BLaER1 treated with 17β-estradiol and CSF1 and Interleukin-3, amounts not matched to agents 10 nM and 100 nM (cell line): ENCODE data around the gene ULBP2.
A peak's percentile ranks its signal among the peaks of the same experiment; 100 is the strongest.

Experiments used
- H3K27ac ChIP-seq, 11 experiments: shearing (Covaris generic); formaldehyde crosslinking; 2 replicates each; pipeline ENCODE4 v1.8.1; 2022
- H3K27me3 ChIP-seq, 11 experiments: shearing (Covaris generic); formaldehyde crosslinking; 2 replicates each; pipeline ENCODE4 v1.8.1; 2022
- H3K36me3 ChIP-seq, 11 experiments: shearing (Covaris generic); formaldehyde crosslinking; 2 replicates each; pipeline ENCODE4 v1.8.1; 2022
- H3K4me1 ChIP-seq, 10 experiments: shearing (Covaris generic); formaldehyde crosslinking; 2 replicates each; pipeline ENCODE4 v1.8.1; 2022
- H3K4me2 ChIP-seq, 11 experiments: shearing (Covaris generic); formaldehyde crosslinking; 2 replicates each; pipeline ENCODE4 v1.8.1; 2022
- H3K4me3 ChIP-seq, 10 experiments: shearing (Covaris generic); formaldehyde crosslinking; 2 replicates each; pipeline ENCODE4 v1.8.1; 2022
- H3K9ac ChIP-seq, 11 experiments: shearing (Covaris generic); formaldehyde crosslinking; 2 replicates each; pipeline ENCODE4 v1.8.1; 2022
- H3K9me3 ChIP-seq, 11 experiments: shearing (Covaris generic); formaldehyde crosslinking; replicated peaks in 1 of 11; 2 replicates each; pipeline ENCODE4 v1.8.1; 2022
- H4K20me1 ChIP-seq, 11 experiments: shearing (Covaris generic); formaldehyde crosslinking; 2 replicates each; pipeline ENCODE4 v1.8.1; 2022
- Cebpa-rat ChIP-seq, 11 experiments: shearing (Covaris generic); IDR thresholded peaks; 2 replicates each; pipeline ENCODE4 v1.8.1; 2022

ULBP2 gene

DNA sequence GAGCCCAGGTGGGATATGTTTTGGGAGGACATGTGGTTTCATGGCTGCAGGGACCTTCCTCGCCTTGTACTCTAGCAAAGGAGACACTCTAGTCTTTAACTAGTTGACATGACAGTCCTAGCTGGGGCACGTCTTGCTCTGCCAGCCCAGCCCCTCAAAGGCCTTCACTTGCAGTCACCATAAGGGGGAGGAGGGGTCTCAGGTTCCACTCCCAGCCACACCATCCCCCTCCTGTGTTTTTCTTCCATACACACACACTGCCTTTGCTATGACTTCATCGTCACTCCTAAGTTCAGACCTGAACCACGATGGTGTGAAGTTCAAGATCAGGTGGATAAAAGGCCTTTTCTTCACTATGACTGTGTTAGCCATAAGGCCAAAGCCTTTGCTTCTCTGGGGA is 35.4 kb downstream of the ULBP2 start:
- peaks cover 16 to 46% (median 30%) of the 10 kb centered on the region in 11 experiments for H3K27me3 ChIP-seq

DNA sequence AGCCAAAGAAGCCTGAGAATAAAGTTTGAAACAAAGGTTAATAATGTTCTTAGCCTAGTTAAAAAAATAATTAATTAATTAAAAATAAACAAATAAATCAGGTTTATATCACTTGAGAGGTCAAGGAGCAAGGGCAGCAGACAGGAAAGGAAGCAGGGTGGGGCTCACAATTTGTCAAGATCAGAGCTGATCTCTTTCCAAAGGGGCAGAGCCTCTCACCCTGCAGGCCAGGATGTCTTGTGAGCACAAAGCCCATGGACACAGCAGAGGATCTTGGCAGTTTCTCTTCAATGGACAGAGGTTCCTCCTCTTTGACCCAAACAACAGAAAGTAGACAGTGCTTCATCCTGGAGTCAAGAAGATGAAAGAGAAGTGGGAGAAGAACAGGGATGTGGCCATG is 36.8 kb downstream of the ULBP2 start:
- no peaks in the 10 kb centered on the region for H3K9me3 ChIP-seq
- no peak overlapping the region for H3K4me3 ChIP-seq
- H3K27me3 ChIP-seq = peaks cover 29 to 60% (median 41%) of the 10 kb centered on the region in 11 experiments
- H3K4me2 ChIP-seq = no peak overlapping the region
- TF ChIP-seq Cebpa-rat (IDR thresholded peaks at IDR 0.05) = no peak
- no peak overlapping the region for H3K27ac ChIP-seq
- no peaks in the 10 kb centered on the region for H3K4me1 ChIP-seq
- H4K20me1 ChIP-seq = peaks cover 0 to 10% (median 0%) of the 10 kb centered on the region in 11 experiments; a peak in 3 of 22 replicates
- H3K36me3 ChIP-seq = no peaks in the 10 kb centered on the region
- H3K9ac ChIP-seq = no peak overlapping the region

More for the DNA sequence above, 35.4 kb downstream of the ULBP2 start:
- Histone ChIP-seq H3K27ac (no peak overlapping the region), H3K4me2 (no peak overlapping the region), H3K4me1 (no peaks in the 10 kb centered on the region), H3K36me3 (no peaks in the 10 kb centered on the region), H4K20me1 (peaks cover 0 to 10% (median 0%) of the 10 kb centered on the region in 11 experiments; a peak in 2 of 22 replicates), H3K9me3 (no peaks in the 10 kb centered on the region), H3K4me3 (no peak overlapping the region), H3K9ac (no peak overlapping the region)
- TF ChIP-seq Cebpa-rat (IDR thresholded peaks at IDR 0.05) = no peak

DNA sequence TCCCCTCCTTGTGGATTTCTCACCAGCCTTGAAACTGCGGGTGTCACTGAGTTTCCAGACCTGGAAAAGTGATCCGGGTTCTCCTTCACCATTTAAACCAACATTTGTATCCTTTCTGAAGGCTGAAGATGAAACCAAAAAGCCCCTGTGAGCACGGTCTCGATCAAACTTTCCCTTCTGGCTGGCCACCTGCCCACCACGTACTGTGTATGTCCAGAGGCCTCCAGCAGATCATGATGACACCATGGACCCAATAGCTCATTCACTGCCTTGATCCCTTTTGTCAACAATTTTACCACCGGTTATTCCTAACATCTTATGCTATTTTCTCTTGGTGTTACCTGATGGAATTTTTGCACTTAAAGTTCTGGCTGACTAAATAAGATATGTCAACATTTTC is 37.5 kb downstream of the ULBP2 start:
- TF ChIP-seq Cebpa-rat (IDR thresholded peaks at IDR 0.05) = no peak

DNA sequence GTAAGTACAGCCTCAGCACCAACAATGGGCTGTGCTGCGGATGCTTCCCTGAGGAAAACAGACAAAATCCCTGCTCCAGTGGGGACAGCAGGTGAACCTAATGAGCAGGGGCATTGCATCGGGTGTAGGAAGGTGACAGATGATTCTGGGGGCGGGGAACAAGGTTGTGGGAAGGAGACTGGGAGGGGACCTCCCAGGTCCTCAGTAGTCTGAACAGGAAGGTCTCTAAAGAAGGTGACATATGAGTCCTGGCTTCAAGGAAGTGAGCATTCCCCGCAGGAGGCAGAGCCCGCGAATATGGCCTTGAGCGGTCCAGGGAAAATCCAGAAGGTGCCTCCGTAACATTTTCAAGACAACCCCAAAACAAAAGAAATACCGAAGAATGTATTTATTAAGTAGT is 41.3 kb downstream of the ULBP2 start:
- no peak overlapping the region for H3K9ac ChIP-seq
- peaks cover 0 to 23% (median 5%) of the 10 kb centered on the region in 11 experiments; a peak in 6 of 22 replicates for H4K20me1 ChIP-seq
- peaks cover 12 to 29% (median 16%) of the 10 kb centered on the region in 11 experiments for H3K9me3 ChIP-seq
- H3K27ac ChIP-seq = no peak overlapping the region
- H3K27me3 ChIP-seq = peaks cover 74 to 86% (median 84%) of the 10 kb centered on the region in 11 experiments
- no peaks in the 10 kb centered on the region for H3K4me1 ChIP-seq
- no peaks in the 10 kb centered on the region for H3K36me3 ChIP-seq
- H3K4me3 ChIP-seq = no peak overlapping the region
- no peak for TF ChIP-seq Cebpa-rat (IDR thresholded peaks at IDR 0.05)
- no peak overlapping the region for H3K4me2 ChIP-seq

More for the DNA sequence above, 37.5 kb downstream of the ULBP2 start:
- Histone ChIP-seq H3K4me1 (no peaks in the 10 kb centered on the region), H4K20me1 (peaks cover 0 to 10% (median 0%) of the 10 kb centered on the region in 11 experiments; a peak in 4 of 22 replicates), H3K27ac (no peak overlapping the region), H3K27me3 (peaks cover 36 to 67% (median 48%) of the 10 kb centered on the region in 11 experiments), H3K4me3 (no peak overlapping the region), H3K9me3 (no peaks in the 10 kb centered on the region), H3K9ac (no peak overlapping the region), H3K4me2 (no peak overlapping the region), H3K36me3 (no peaks in the 10 kb centered on the region)

DNA sequence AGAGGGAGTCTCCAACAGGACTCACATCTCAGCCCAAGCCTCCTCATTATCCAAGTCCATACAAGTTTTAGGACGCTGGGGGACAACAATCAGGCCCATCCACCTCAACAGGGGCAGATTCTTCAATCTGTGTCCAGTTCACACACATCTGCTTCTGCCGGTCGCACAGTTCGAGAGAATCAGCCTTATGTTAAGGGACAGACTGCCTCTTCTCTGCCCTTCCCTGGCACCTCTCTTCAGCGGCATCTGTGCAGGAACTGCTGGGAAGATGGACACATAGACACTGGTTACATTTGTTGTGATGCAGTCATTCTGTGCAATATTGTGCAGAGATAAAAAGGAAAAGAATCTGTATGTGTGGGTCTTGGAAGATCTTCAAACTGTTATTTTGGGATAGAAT is 43.0 kb downstream of the ULBP2 start:
- H3K9me3 ChIP-seq = peaks cover 20 to 39% (median 24%) of the 10 kb centered on the region in 11 experiments
- H3K4me1 ChIP-seq = peaks cover 6 to 8% (median 6%) of the 10 kb centered on the region in 10 experiments
- peaks cover 86 to 92% (median 91%) of the 10 kb centered on the region in 11 experiments for H3K27me3 ChIP-seq

DNA sequence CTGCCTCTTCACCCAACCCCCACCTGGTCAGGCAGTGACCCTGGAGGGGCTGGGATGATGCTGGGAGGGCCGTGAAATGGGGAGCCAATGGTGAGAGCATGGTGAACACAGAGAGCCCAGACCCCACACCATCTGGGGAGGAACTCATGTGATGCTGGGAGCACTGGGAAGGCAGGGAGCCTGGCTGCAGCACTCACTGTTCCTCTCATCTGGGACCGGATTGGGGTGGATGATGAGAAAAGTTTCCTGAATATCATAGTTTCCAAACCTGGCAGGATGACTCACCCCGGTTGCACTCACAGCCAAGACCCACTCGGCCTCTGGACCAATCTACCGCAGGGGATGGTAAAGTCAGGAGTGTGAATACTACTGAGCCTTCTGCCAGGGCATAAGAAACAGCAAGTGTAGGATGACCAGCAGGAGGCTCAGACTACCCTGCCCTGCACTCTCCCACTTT is 43.7 kb downstream of the ULBP2 start:
- H4K20me1 ChIP-seq = peaks cover 0 to 45% (median 26%) of the 10 kb centered on the region in 11 experiments; a peak in 18 of 22 replicates
- H3K36me3 ChIP-seq = no peaks in the 10 kb centered on the region
- H3K4me1 ChIP-seq = peaks cover 13 to 15% (median 14%) of the 10 kb centered on the region in 10 experiments
- no peak overlapping the region for H3K9ac ChIP-seq
- no peak for TF ChIP-seq Cebpa-rat (IDR thresholded peaks at IDR 0.05)
- H3K27me3 ChIP-seq = peaks cover 93 to 99% (median 99%) of the 10 kb centered on the region in 11 experiments
- H3K4me3 ChIP-seq = no peak overlapping the region
- peaks cover 20 to 39% (median 24%) of the 10 kb centered on the region in 11 experiments for H3K9me3 ChIP-seq
- H3K4me2 ChIP-seq = no peak overlapping the region
- H3K27ac ChIP-seq = no peak overlapping the region

More for the DNA sequence above, 43.0 kb downstream of the ULBP2 start:
- no peak for TF ChIP-seq Cebpa-rat (IDR thresholded peaks at IDR 0.05)
- Histone ChIP-seq H3K9ac (no peak overlapping the region), H3K4me3 (no peak overlapping the region), H3K27ac (no peak overlapping the region), H4K20me1 (peaks cover 0 to 38% (median 19%) of the 10 kb centered on the region in 11 experiments; a peak in 17 of 22 replicates), H3K36me3 (no peaks in the 10 kb centered on the region), H3K4me2 (no peak overlapping the region)

DNA sequence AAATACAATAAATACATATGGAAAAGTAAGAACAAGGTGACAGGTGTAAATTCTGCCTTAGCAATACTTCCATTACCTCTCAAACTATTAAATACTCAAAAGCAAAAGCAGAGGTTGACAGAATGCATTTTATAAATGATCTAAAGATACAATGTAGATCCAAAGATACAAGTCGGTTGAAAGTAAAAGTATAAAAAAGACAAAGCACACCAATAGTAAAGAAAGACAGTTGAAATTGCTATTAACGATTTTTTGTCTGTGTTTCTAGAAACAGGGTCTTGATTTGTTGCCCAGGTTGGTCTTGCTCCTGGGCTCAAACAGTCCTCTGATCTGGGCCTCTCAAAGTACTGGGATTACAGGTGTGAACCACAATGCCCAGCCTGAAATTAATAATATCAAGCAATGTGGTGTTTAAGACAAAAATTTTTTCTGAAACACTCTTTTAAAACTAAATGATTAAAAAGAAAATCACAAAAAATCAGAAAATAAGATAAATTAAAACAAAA is 45.8 kb downstream of the ULBP2 start:
- Histone ChIP-seq H4K20me1 (peaks cover 0 to 60% (median 40%) of the 10 kb centered on the region in 11 experiments; a peak in 18 of 22 replicates), H3K4me3 (peak overlapping the region in 2 of 10 experiments; percentile 7 to 41; a peak in 3 of 20 replicates), H3K36me3 (no peaks in the 10 kb centered on the region), H3K4me2 (no peak overlapping the region), H3K4me1 (peaks cover 19 to 27% (median 25%) of the 10 kb centered on the region in 10 experiments), H3K9me3 (peaks cover 20 to 39% (median 24%) of the 10 kb centered on the region in 11 experiments), H3K9ac (no peak overlapping the region), H3K27me3 (peaks cover 100% of the 10 kb centered on the region in 11 experiments), H3K27ac (no peak overlapping the region)
- TF ChIP-seq Cebpa-rat (IDR thresholded peaks at IDR 0.05) = no peak

DNA sequence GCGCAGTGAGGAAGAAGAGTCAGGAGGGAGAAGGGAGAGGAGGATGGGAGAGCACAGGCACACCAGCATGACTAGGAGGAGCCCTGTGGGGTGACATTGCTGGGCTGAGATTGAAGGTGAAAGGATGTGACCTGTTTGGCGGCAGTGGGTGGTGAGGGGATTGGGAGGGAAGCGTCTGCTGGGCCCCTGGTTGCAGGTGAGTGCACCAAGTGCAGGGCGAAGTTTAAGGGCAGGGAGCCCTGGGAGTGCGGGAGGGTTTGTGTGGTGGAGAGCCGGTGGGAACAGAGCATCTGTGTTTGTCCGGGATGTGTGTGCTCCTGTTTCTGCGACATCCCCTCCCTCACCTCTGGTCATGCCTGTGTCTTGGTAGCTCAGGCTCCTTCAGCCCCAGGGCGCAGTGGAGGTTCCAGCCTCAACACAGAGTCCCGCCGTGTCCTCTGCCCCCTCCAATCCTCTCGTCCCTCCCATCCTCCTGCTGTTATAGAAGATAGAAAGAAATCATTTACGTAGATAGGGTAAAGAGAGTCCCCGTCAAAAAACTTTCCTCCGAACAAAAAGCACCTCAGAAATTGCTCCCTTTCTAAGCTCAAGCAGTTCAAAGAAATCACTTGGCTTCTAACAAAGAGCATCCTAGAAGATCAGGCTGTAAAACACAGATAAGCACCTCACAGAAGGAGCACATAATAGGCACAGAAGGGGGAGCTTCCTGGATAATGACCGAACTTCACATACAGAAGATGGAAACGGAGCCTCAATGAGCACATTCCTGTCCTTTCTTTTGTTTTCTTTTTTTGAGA is 46.9 kb downstream of the ULBP2 start:
- peak overlapping the region in 4 of 11 experiments; percentile 88 to 97 (median 92); a peak in 2 of 22 replicates for H3K4me2 ChIP-seq

DNA sequence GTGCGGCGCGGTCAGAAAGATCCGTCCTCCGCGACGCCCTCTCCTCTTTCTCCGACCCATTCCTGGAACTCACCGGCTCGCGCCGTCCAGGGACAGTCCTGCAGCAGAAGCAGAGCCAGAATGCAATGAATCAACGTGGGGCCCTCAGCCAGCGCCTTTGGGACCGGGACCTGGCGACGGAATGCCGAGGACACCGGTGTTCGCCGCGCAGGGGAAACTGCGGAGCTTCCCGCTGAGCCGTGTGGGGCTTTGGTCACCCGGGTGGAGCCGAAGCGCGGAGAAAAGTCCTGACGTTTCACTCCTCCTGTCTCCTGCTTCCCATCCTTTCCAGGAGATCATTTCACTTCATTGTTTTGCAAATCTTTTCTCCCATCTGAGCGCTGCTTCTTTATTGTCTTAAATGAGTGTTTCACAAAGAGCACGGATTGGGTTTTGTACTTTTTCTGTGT is 48.4 kb downstream of the ULBP2 start:
- peaks cover 0 to 55% (median 39%) of the 10 kb centered on the region in 11 experiments; a peak in 18 of 22 replicates for H4K20me1 ChIP-seq
- H3K9me3 ChIP-seq = peaks cover 20 to 39% (median 24%) of the 10 kb centered on the region in 11 experiments
- peaks cover 100% of the 10 kb centered on the region in 11 experiments for H3K27me3 ChIP-seq
- peak overlapping the region; percentile 43 to 70 (median 55) for H3K4me3 ChIP-seq
- H3K4me1 ChIP-seq = peaks cover 19 to 27% (median 25%) of the 10 kb centered on the region in 10 experiments
- no peak for TF ChIP-seq Cebpa-rat (IDR thresholded peaks at IDR 0.05)
- peak overlapping the region in 5 of 11 experiments; percentile 1 to 38 (median 18); a peak in 3 of 22 replicates for H3K9ac ChIP-seq
- H3K4me2 ChIP-seq = peak overlapping the region; percentile 78 to 97 (median 88)
- no peak overlapping the region for H3K27ac ChIP-seq
- no peaks in the 10 kb centered on the region for H3K36me3 ChIP-seq

More for the DNA sequence above, 46.9 kb downstream of the ULBP2 start:
- Histone ChIP-seq H4K20me1 (peaks cover 0 to 55% (median 40%) of the 10 kb centered on the region in 11 experiments; a peak in 18 of 22 replicates), H3K9me3 (peaks cover 20 to 39% (median 24%) of the 10 kb centered on the region in 11 experiments), H3K36me3 (no peaks in the 10 kb centered on the region), H3K4me1 (peaks cover 19 to 27% (median 25%) of the 10 kb centered on the region in 10 experiments), H3K27me3 (peaks cover 100% of the 10 kb centered on the region in 11 experiments), H3K9ac (no peak overlapping the region), H3K27ac (no peak overlapping the region), H3K4me3 (peak overlapping the region in 3 of 10 experiments; percentile 7 to 18 (median 13); a peak in 3 of 20 replicates)
- no peak for TF ChIP-seq Cebpa-rat (IDR thresholded peaks at IDR 0.05)
